IPS-NIHi7 (cell line): Measurements from ENCODE around the gene FBXO17.
A peak's percentile ranks its signal among the peaks of the same experiment; 100 is the strongest.
"Not testable (repeated sequence)": the region's sequence is repeated elsewhere in the genome, so short reads cannot be mapped to it uniquely, and the experiment has no call there.

Experiments used
- DNase-seq: peaks from one replicate; pipeline ENCODE4 v3.0.0; 2012; ENCODE audit warnings: mixed read lengths; ENCODE audit errors: extremely low spot score

Gene FBXO17, protein sequence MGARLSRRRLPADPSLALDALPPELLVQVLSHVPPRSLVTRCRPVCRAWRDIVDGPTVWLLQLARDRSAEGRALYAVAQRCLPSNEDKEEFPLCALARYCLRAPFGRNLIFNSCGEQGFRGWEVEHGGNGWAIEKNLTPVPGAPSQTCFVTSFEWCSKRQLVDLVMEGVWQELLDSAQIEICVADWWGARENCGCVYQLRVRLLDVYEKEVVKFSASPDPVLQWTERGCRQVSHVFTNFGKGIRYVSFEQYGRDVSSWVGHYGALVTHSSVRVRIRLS

DNA sequence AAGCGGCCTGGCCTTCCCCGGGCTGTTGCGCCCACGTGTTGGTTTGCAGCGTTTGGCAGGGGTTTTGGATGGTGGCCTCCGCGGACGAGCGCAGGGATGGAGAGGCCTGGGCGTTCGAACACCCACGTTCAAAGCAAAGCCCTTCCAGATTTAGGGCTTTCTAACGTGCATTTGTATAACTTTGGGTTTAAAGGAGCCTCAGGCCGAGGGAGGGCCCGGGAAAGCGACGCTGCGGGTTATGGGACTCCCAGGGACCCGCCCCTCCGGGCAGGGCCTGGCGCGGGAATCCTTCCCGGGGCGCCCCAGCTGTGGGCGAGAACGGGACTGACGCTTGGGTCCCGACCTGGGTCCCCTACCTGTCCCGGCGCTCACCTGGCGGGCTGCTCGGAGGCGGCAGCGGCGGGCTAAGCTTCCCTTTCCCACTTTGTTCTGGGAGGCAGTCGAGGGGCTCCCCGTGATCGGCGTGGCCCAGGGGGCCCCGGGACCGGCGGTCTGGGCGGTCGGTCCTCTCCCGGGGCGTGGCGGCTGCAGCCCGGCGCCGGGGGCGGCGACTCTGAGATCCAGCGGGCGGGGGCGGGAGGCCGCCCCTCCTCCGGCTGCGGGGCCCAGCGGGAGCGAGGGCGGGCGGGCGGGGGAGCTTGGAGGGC lies at the start of gene FBXO17:
Gene FBXO17, minus strand, starts transcription at position 529 of the 647 bp plus-strand sequence. CDS start 25,423 bp downstream, outside the sequence.
- peak; percentile 79 for DNase-seq

DNA sequence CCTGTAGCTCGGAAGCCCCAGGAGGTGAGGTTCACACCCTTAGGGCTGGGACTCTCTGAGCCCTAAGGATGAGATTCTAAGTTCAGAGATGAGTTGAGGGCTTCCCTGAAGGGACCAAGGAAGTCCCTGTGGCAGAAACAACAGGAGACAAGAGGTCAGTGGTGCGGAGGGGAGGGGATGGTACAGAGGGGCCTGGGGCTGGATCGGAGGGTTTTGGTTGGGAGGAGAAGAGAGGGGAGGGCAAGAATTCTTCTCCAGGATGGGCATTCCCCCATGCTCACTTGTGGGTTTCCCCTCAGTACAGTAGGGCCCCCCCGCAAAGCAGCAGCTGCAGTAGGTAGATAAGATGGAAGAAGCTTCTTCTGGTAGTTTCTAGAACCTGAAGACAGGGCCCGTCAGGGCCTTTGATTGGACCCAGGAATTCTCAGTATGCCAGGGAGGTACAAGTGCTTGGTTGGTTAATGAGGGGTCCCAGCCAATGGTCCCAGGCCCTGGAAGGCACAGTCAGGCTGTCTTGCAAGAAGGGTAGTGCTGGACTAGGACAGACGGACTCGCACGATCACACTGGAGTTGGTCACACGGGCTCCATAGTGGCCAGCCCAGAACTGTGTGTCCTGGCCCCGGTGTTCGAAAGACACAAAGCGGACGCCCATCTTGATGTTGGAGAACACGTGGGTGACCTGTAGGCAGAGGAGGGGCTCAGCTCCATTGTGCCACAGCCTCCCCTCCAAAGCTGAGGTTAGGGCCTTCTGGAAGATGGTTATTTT lies 49.5 kb upstream of the FBXO17 start:
- DNase-seq, result no peak

DNA sequence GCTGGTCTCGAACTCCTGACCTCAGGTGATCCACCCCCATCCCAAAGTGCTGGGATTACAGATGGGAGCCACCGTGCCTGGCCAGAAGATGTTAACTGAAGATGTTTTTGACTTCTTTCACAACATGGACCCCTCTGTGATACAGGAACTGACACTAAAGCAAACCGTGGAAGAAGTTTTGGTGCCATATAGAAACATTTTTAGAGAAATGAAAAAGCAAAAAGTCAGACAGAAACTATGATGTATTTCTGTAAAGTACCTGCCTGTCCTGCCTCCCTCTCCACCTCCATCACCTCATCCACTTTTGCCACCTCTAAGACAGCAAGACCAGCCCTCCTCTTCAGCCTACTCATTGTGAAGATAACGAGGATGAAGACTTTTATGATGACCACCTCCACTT lies 45.5 kb upstream of the FBXO17 start:
- DNase-seq, result no peak

DNA sequence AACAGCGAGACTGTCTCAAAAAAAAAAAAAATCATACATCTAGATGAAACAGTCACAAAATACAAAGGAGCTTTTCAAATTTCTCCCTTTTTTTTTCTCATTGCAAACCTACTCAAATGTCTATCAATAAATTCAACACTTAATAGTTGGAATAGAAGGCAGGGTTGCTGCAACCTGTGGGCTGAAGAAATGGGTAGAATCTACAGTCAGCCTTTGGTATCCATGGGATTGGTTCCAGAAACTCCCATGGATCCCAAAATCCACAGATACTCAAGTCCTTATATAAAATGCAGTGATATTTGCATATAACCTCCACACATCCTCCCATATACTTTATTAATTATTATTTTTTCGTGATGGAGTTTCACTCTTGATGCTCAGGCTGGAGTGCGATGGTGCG lies 42.1 kb upstream of the FBXO17 start:
- no peak for DNase-seq

DNA sequence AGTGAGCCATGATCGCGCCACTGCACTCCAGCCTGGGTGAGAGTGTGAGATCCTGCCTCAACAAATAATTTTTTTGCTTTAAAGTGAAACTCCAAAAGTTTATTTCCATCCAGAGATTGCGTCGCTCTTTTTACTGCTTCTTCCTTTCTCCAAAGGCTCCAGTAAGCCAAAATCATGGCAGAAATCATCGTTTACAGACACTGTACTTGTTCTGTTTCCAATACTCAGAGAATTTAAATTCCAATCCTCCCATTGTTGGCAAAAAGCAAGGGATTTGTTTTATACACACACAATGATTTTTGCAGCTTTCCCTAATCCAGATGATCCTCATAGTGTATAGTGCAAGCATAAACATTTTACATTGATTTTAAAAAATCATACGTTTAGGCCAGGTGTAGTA lies 41.5 kb upstream of the FBXO17 start:
- no peak for DNase-seq

DNA sequence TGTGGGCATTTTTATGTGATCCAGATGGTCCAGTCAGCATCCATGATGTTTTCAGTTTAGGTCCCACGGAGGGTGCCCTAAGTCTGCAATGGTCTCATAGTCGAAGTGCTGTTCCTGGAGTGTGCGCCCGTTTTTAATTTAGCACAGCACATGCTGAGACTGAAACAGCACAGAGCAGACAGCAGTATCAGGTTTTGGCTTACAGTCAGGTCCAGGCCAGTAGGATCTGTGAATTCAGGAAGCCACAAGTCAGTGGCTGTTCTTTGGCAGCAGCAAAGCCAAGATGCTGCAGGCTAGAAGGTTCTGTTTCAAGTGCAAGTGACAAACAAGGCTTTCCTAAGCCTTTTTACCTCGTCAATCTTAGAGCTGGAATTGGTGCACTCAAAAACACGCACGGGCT lies 38.5 kb upstream of the FBXO17 start:
- DNase-seq, result no peak

DNA sequence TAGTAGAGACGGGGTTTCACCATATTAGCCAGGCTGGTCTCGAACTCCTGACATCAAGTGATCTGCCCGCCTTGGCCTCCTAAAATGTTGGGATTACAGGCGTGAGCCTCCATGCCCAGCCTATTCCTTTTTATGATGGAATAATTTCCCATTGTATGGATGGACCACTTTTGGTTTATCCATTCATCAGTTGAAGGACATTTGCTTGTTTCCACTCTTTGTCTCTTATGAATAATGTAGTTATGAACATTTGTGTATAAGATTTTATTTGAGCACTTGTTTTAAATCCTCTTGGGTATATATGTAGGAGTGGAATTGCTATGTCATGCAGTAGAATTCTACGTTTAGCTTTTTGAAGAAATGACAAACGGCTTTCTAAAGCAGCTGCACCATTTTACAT lies 33.5 kb upstream of the FBXO17 start:
- DNase-seq, result no peak

DNA sequence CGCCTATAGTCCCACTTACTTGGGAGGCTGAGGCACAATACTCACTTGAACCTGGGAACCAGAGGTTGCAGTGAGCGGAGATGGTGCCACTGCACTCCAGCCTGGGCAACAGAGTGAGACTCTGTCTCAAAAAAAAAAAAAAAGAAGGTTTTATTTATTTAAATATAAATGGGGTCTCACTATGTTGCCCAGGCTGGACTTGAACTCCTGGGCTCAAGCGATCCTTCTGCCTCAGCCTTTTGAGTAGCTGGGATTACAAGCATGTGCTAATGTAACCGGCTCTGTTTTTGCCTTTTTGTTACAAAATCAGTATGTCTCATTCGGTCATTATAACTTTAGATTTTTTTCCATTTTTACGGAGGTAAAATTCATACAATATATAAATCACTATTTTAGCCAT lies 32.6 kb upstream of the FBXO17 start:
- no peak for DNase-seq

DNA sequence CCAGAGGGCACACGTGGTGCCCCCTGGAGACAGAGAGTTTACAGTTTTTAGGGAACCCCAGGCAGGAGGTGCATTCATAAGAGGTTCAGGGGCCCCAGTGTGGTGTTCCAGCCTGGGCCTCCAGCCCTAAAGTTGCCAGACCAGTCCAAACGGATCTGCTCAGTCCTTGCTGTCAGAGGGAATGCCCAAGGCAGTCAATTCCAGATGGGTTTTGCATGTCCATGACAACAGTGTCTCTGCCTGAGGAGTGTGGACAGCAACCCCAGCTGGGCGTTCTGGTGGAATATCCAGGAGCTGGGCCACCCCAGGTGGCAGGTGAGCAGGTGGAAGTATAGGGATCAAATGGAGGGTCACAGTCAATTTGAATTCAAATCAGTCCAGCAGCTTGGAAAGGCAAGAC lies 31.6 kb upstream of the FBXO17 start:
- no peak for DNase-seq

DNA sequence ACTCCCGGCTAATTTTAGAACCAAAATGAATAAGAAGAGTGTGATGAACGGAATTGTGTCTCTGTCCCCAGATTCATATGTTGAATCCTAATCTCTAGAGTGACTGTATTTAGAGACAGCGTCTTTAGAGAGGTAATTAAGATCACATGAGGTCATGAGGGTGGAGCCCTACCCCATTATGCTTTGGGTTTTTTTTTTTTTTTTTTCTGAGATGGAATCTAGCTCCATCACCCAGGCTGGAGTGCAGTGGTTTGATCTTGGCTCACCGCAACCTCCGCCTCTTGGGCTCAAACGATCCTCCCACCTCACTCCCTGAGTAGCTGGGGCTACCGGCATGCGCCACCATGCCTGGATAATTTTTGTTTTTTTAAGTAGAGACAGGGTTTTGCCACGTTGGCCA lies 28.9 kb upstream of the FBXO17 start:
- no peak for DNase-seq

DNA sequence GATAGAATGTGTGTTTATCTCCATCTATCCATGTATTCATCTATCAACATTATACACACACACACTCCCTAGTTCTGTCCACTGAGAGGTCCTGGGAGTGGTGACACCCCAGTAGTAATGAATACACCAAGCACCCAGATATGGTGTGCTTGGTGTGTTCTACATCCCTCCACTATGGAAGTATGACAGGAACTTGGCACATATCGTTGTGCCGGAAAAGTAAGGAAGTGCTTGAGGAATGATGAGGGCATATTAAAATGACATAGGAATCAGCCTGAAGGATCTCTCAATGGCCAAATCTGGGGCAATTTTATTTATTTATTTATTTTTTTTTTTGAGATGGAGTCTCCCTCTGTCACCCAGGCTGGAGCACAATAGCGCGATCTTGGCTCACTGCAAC lies 28.3 kb upstream of the FBXO17 start:
- DNase-seq, result no peak

DNA sequence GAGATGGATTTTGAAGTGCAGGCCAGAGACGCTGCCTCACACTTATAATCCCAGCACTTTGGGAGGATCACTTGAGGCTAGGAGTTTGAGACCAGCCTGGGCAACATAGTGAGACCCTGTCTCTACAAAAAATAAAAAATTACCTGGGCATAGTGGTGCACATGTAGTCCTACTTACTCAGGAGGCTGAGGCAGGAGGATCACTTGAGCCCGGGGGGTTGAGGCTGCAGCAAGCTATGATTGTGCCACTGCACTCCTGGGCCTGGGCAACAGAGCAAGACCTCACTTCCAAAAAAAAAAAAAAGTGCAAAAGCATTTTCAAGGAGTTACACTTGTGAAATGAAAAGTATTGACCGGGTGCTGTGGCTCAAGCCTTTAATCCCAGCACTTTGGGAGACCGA lies 27.6 kb upstream of the FBXO17 start:
- DNase-seq, result no peak

DNA sequence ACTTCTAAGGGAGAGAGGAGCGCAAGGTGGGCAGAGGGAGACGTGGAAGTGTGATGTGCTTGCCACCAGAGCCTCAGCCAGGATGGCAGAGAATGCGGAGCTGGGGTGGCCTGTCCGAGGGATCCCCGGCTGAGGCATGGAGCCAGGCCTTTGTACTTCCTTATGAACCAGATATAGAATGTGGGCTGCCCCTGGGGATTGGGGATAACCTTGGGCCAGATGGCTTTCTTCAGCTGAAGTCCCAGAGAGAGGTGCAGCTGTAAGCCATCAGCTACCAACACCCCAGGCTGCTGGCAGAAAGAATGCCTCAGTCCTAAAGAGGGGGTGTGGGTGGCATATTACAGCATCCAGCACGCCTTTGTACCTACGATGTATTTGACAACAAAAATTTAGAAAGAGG lies 25.5 kb upstream of the FBXO17 start:
- no peak for DNase-seq

DNA sequence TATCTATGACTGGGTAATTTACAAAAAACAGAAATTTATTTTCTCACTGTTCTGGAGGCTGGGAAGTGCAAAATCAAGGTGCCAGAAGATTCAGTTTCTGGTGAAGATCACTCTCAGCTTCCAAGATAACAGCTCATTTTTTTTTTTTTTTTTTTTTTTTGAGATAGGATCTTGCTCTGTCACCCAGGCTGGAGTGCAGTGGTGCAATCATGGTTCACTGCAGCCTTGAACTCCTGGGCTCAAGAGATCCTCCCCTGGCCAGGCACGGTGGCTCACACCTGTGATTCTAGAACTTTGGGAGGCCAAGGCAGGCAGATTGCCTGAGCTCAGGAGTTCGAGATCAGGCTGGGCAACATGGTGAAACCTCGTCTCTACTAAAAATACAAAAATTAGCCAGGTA lies 22.0 kb upstream of the FBXO17 start:
- not testable (repeated sequence) for DNase-seq

DNA sequence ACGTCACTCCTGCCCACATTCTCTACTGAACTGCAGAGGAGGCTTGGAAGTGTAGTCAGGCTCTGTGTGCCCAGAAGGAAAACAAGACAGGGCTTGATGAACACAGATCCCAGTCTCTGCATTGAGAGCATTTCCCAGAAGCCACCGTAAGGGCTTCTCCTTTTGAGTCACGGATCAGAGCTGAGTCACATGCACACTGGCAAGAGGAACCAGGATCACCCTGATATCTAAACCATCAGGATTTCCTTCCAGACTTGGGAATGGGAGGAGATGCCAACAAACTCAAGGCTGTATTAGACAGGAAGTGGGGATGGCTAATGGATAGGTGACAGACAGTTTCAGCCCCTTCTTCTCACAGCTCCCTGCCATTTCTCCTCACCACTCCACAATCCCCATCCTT lies 17.7 kb upstream of the FBXO17 start:
- DNase-seq, result no peak

DNA sequence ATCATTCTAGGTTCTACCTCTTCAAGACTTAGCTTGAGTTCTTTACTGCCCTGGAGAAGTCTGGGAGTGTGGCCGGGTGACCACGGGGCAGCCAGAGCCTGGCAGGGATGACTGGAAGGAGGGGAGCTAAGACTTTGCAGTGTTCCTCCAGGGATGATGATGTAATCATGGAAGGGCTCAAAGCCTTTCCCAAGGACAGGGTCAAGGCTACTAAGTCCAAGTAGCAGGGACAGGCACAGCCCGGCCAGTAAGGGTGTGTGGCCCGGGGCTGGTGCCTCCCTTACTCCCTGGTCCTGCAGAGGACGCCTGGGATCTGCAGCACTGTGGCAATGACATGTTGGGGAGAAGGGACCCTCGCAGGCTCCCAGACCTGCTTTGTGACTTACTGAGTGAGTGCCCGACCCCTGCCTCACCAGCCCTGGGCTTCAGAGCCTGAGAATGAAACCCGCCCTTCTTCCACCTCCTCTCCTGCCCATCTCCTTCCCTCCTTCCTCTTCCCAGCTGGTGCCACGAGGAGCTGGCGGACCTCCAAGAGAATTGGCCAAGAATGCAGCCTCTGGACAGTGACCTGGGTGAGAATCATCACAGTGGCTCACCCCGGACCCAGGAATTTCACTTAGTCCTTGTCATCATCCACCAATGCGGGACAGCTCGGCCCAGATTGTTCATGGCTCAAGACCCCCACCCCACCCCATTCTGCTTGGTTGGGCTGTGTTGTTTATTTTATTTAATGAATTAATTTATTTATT lies 15.6 kb upstream of the FBXO17 start:
- no peak for DNase-seq

DNA sequence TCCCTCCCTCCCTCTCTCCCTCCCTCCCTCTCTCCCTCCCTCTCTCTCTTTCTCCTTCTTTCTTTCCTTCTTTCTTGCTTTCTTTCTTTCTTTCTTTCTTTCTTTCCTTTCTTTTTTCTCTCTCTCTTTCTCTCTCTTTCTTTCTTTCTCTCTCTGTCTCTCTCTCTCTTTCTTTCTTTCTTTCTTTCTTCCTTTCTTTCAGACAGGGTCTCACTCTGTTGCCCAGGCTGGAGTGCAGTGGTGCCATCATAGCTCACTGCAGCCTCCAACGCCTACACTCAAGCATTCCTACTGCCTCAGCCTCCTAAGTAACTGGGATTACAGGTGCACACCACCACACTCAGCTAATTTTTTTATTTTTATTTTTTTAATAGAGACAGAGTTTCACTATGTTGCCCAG lies 14.1 kb upstream of the FBXO17 start:
- DNase-seq, result not testable (repeated sequence)

DNA sequence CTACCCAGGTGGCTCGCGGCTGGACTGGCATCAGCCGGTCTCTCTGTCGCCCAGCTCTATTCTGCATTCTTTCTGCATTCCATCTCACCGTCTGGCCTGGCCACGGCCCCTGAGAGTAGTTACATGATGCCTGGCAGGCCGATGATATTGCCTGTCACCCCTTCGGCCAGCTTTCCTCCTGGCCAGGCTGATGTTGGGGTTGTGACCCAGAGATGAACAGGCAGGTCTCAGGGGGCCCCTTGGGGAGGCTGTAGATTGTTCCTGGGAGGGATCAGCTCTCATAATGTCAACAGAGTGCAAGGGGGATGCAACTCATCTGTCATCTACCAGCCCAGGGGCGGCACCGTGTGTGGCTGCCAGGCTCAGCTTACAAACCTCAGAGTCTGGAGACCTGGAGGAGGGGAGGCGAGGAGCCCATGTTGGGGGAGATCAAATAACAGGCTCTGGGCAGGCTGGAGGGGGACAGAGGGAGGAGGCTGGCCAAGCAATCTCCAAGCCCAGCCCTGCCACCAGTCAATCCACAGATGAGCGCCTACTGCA lies 13.6 kb upstream of the FBXO17 start:
- DNase-seq, result peak; percentile 65

DNA sequence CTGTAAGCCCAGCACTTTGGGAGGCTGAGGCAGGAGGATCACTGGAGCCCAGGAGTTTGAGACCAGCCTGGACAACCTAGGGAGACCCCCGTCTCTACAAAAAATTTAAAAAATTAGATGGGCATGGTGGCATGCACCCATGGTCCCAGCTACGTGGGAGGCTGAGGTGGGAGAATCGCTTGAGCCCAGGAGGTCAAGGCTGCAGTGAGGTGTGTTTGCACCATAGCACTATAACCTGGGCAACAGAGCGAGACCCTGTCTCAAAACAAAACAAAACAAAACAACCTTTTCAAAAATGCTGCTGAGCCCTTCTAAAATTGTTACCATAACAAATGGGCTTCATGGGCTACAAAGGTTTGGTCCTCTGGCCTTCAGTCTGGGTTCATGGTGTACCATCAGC lies 13.1 kb upstream of the FBXO17 start:
- DNase-seq, result not testable (repeated sequence)

DNA sequence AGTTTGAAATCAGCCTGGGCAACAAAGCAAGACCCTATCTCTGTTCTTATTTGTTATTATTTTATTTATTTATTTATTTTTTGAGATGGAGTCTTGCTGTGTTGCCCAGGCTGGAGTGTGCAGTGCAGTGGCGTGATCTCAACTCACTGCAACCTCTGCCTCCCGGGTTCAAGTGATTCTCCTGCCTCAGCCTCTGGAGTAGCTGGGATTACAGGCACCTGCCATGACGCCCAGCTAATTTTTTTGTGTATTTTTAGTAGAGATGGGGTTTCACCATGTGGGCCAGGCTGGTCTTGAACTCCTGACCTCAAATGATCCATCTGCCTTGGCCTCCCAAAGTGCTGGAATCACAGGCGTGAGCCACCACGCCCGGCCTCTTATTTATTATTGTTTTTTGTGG lies 12.2 kb upstream of the FBXO17 start:
- not testable (repeated sequence) for DNase-seq

DNA sequence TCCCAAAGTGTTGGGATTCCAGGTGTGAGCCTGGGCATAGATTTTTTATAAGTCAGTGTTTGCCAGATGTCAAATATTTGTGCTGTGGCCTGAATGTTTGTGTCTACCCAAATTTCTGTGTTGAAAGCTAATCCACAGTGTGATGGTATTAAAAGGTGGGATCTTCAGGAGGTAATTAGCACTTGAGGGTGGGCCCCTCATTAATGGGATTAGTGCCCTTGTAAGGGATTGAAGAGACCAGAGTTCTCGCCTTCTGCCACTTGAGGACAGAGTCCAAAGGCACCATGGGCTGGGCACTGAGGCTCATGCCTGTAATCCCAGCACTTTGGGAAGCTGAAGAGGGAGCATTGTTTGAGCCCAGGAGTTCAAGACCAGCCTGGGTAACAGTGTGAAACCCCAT lies 9.7 kb upstream of the FBXO17 start:
- no peak for DNase-seq
